BLaER1 treated with 17β-estradiol and CSF1 and Interleukin-3, amounts not matched to agents 10 nM and 100 nM (cell line): Measurements from ENCODE around the gene DRC7.

Source experiments
- H3K27ac ChIP-seq, 11 experiments: shearing (Covaris generic); formaldehyde crosslinking; 2 replicates each; pipeline ENCODE4 v1.8.1; 2022
- H3K27me3 ChIP-seq, 11 experiments: shearing (Covaris generic); formaldehyde crosslinking; 2 replicates each; pipeline ENCODE4 v1.8.1; 2022
- H3K36me3 ChIP-seq, 11 experiments: shearing (Covaris generic); formaldehyde crosslinking; 2 replicates each; pipeline ENCODE4 v1.8.1; 2022
- H3K4me1 ChIP-seq, 10 experiments: shearing (Covaris generic); formaldehyde crosslinking; 2 replicates each; pipeline ENCODE4 v1.8.1; 2022
- H3K4me2 ChIP-seq, 11 experiments: shearing (Covaris generic); formaldehyde crosslinking; 2 replicates each; pipeline ENCODE4 v1.8.1; 2022
- H3K4me3 ChIP-seq, 10 experiments: shearing (Covaris generic); formaldehyde crosslinking; 2 replicates each; pipeline ENCODE4 v1.8.1; 2022
- H3K9ac ChIP-seq, 11 experiments: shearing (Covaris generic); formaldehyde crosslinking; 2 replicates each; pipeline ENCODE4 v1.8.1; 2022
- H3K9me3 ChIP-seq, 11 experiments: shearing (Covaris generic); formaldehyde crosslinking; replicated peaks in 1 of 11; 2 replicates each; pipeline ENCODE4 v1.8.1; 2022
- H4K20me1 ChIP-seq, 11 experiments: shearing (Covaris generic); formaldehyde crosslinking; 2 replicates each; pipeline ENCODE4 v1.8.1; 2022
- Cebpa-rat ChIP-seq, 11 experiments: shearing (Covaris generic); IDR thresholded peaks; 2 replicates each; pipeline ENCODE4 v1.8.1; 2022

DRC7 gene

GRCh38 chr16:57752203-57752580, 57.6 kb downstream of the DRC7 start:
- peaks cover 0 to 22% (median 3%) of the 10 kb centered on the region in 11 experiments; a peak in 7 of 22 replicates for H4K20me1 ChIP-seq
- H3K36me3 ChIP-seq = peaks cover 58 to 98% (median 76%) of the 10 kb centered on the region in 11 experiments
- H3K4me1 ChIP-seq = peaks cover 0 to 21% (median 11%) of the 10 kb centered on the region in 10 experiments; a peak in 15 of 20 replicates
- no peaks in the 10 kb centered on the region for H3K27me3 ChIP-seq
- H3K4me3 ChIP-seq = no peak overlapping the region
- no peak overlapping the region for H3K4me2 ChIP-seq
- no peak for TF ChIP-seq Cebpa-rat (IDR thresholded peaks at IDR 0.05)
- 0 out of 22 replicates have a peak overlapping the region, but pooled peaks of 2 of the 11 experiments have one; percentile 11 to 26 for H3K9ac ChIP-seq
- H3K27ac ChIP-seq = peak overlapping the region in 1 of 11 experiments; percentile 29; a peak in 2 of 22 replicates
- no peaks in the 10 kb centered on the region for H3K9me3 ChIP-seq

DNA sequence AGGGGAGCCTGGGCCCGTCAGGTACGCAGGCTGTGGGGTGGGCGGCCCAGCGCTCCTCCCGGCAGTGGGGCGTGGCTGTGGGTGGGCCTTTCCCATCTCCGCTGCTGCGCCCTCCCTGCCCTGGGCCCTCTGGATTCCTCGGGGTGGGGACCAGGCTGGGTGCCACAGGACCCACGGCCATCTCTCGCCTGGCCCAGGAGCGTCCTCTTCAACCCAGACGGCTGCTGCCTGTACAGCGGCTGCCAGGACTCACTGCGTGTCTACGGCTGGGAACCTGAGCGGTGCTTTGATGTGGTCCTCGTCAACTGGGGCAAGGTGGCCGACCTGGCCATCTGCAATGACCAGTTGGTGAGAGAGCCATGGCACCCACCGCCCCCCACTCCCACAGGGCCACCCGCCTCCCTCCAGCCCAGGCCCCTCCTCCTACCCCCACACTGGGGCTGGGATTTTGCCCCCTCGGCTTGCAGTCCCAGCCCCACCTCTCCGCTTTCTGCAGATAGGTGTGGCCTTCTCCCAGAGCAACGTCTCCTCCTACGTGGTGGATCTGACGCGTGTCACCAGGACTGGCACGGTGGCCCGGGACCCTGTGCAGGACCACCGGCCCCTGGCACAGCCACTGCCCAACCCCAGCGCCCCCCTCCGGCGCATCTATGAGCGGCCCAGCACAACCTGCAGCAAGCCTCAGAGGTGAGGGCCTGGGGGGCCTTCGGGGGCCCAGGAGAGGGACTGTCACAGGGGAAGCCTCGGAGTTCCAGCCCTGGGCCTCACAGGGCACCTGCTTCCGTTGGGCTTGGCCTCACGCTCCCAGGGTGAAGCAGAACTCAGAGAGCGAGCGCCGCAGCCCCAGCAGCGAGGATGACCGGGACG, 58.2 kb downstream of the DRC7 start:
- Histone ChIP-seq H3K27me3 (no peaks in the 10 kb centered on the region), H4K20me1 (peaks cover 0 to 21% (median 7%) of the 10 kb centered on the region in 11 experiments; a peak in 8 of 22 replicates), H3K9ac (peak overlapping the region in 1 of 11 experiments; percentile 11; a peak in 1 of 22 replicates), H3K36me3 (peaks cover 57 to 97% (median 74%) of the 10 kb centered on the region in 11 experiments), H3K4me3 (no peak overlapping the region), H3K9me3 (no peaks in the 10 kb centered on the region), H3K27ac (no peak overlapping the region), H3K4me2 (no peak overlapping the region), H3K4me1 (peaks cover 0 to 27% (median 14%) of the 10 kb centered on the region in 10 experiments; a peak in 15 of 20 replicates)
- no peak for TF ChIP-seq Cebpa-rat (IDR thresholded peaks at IDR 0.05)

DNA sequence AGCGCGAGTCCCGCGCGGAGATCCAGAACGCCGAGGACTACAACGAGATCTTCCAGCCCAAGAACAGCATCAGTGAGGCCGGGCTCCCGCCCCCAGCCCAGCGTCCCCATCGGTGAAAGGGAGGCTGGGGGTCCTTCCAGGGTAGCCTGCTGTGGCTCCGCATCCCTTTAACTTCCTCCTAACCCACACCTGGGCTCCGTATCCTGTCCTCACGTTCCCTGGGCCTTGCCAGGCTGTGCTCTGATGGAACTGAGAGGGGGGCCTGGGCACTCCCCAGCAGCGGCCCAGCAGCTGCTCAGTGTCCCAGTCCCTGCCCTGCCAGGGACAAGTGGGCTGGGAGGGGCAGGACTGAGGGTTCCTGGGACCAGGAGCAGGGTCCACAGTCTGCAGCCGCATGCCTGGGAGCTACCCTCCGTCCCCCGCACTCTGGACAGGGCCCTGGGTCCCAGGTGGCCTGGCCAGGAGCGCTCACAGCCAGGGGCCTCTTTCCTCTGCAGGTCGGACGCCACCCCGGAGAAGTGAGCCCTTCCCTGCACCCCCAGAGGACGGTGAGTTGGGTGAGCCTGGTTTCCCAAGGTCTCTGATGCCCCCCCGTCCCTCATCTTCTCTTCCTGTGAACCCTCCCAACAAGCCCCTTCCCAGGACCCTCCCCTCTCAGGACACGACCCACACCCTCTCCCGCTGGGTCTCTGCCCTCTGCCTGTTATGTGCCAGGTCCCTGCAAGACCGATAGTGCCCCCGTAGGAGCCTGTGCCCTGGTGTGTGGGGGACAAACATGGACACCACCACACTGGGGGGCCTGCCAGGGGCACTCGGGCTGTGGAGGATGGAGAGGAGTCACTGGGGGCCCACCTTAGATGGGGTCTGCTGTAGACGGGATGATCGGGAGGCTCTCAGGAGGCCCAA, 59.1 kb downstream of the DRC7 start:
- Histone ChIP-seq H3K4me3 (no peak overlapping the region), H3K9ac (peak overlapping the region in 3 of 11 experiments; percentile 19 to 34 (median 23); a peak in 1 of 22 replicates), H3K4me1 (peaks cover 0 to 36% (median 16%) of the 10 kb centered on the region in 10 experiments; a peak in 15 of 20 replicates), H4K20me1 (peaks cover 0 to 28% (median 7%) of the 10 kb centered on the region in 11 experiments; a peak in 8 of 22 replicates), H3K27ac (peak overlapping the region in 2 of 11 experiments; percentile 28 to 43; a peak in 2 of 22 replicates), H3K9me3 (no peaks in the 10 kb centered on the region), H3K4me2 (no peak overlapping the region), H3K36me3 (peaks cover 62 to 97% (median 79%) of the 10 kb centered on the region in 11 experiments), H3K27me3 (no peaks in the 10 kb centered on the region)
- TF ChIP-seq Cebpa-rat (IDR thresholded peaks at IDR 0.05) = no peak

GRCh38 chr16:57754354-57755060, 59.9 kb downstream of the DRC7 start:
- peaks cover 0 to 42% (median 16%) of the 10 kb centered on the region in 10 experiments; a peak in 15 of 20 replicates for H3K4me1 ChIP-seq
- H3K4me3 ChIP-seq = no peak overlapping the region
- H3K9me3 ChIP-seq = no peaks in the 10 kb centered on the region
- H3K36me3 ChIP-seq = peaks cover 54 to 97% (median 84%) of the 10 kb centered on the region in 11 experiments
- H3K27ac ChIP-seq = peak overlapping the region in 4 of 11 experiments; percentile 26 to 43 (median 28); a peak in 4 of 22 replicates
- TF ChIP-seq Cebpa-rat (IDR thresholded peaks at IDR 0.05) = no peak
- H3K27me3 ChIP-seq = no peaks in the 10 kb centered on the region
- peak overlapping the region in 4 of 11 experiments; percentile 19 to 34 (median 24); a peak in 4 of 22 replicates for H3K9ac ChIP-seq
- peaks cover 0 to 32% (median 7%) of the 10 kb centered on the region in 11 experiments; a peak in 8 of 22 replicates for H4K20me1 ChIP-seq
- no peak overlapping the region for H3K4me2 ChIP-seq

GRCh38 chr16:57755061-57755684, 60.6 kb downstream of the DRC7 start:
- Histone ChIP-seq H3K4me3 (no peak overlapping the region), H3K27me3 (no peaks in the 10 kb centered on the region), H3K27ac (peak overlapping the region in 3 of 11 experiments; percentile 26 to 28 (median 28); a peak in 1 of 22 replicates), H3K4me2 (no peak overlapping the region), H4K20me1 (peaks cover 0 to 38% (median 6%) of the 10 kb centered on the region in 11 experiments; a peak in 8 of 22 replicates), H3K9ac (peak overlapping the region in 2 of 11 experiments; percentile 15 to 34; a peak in 2 of 22 replicates), H3K9me3 (no peaks in the 10 kb centered on the region), H3K4me1 (peaks cover 0 to 39% (median 9%) of the 10 kb centered on the region in 10 experiments; a peak in 13 of 20 replicates), H3K36me3 (peaks cover 50 to 97% (median 88%) of the 10 kb centered on the region in 11 experiments)
- TF ChIP-seq Cebpa-rat (IDR thresholded peaks at IDR 0.05) = no peak

- Histone ChIP-seq H3K36me3 (peaks cover 48 to 98% (median 90%) of the 10 kb centered on the region in 11 experiments), H3K27ac (peak overlapping the region in 4 of 11 experiments; percentile 4 to 29 (median 18); a peak in 3 of 22 replicates), H3K4me2 (peak overlapping the region in 2 of 11 experiments; percentile 0 to 50; a peak in 4 of 22 replicates), H3K27me3 (no peaks in the 10 kb centered on the region), H4K20me1 (peaks cover 0 to 44% (median 6%) of the 10 kb centered on the region in 11 experiments; a peak in 8 of 22 replicates), H3K4me1 (peaks cover 0 to 37% (median 7%) of the 10 kb centered on the region in 10 experiments; a peak in 8 of 20 replicates), H3K9me3 (no peaks in the 10 kb centered on the region), H3K4me3 (no peak overlapping the region), H3K9ac (peak overlapping the region in 3 of 11 experiments; percentile 19 to 67 (median 52); a peak in 2 of 22 replicates)
- no peak for TF ChIP-seq Cebpa-rat (IDR thresholded peaks at IDR 0.05)
Measured at GRCh38 chr16:57755726-57756423, 61.3 kb downstream of the DRC7 start.
